ENCODE data around the gene MATCAP1. TPM values are rescaled to one million over a fixed set of nuclear protein-coding genes. Genes with fewer than 3 reads are reported as not detected.
A peak's percentile ranks its signal among the peaks of the same experiment; 100 is the strongest.

The MATCAP1 gene
- total and polyA plus RNA-seq, 2 of the 4 experiments (the other 2 are of a cell fraction), result 8.2 to 43.9 TPM

DNA sequence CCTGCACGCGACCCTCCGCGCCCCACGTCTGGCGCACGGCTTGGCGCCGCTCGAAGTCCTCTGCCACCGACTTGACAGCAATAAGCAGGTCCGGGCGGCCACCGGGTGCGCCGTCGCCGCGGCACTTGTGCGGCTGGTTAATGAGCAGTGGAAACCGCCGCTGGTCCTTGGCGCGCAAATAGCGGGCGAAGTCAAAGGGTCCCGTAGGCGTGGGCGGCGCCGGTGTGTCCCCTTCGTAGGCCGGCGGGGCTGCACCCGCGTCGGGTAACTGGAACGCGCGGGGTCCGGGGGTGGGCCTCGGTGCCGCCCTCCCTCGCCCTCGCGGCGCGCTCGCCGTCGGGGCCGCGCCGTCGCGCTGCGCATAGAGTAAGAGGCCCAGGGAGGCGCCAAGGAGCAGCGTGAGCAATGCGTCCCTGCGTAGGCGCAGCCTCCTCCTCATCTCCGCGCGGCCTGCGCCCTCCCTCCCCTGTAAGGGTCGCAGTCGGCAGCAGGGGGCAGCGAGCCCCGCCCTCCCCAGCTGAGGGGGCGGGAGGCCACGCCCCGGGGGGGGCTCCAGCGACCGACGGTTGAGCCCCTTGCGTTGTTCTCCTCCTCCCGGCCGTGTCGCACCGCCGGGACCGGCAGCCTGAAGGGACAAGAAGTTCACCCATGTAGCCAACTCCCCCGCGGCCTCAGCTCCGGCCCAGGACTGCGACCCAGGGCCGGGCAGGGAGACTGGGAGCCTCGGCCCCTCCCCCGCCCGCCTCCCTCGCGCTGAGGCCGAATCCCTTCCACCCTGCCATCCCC lies 33.5 kb downstream of the MATCAP1 start:
- ChIA-PET CTCF (interaction anchor here (0.7 to 1.0 kb wide), 4 partner anchors 10 to 46 kb away, joined by 3 to 4 read pairs (median 3); no protein-coding TSS in a partner anchor), POLR2A (ENCODE audit: unreplicated experiment) (no interaction called here)
- Histone ChIP-seq H2BK120ac (ENCODE audit: low read depth, low read length) (peak overlapping the region; percentile 82; the same call in 1 of the 2 replicates), H2BK15ac (ENCODE audit: low read depth, low read length) (no peak overlapping the region; the same call in 2 of the 3 replicates), H3K18ac (ENCODE audit: low read depth, low read length) (peak overlapping the region; percentile 66; the same call in 1 of the 2 replicates), H4K91ac (ENCODE audit: insufficient read depth, low read depth, low read length) (peak overlapping the region; percentile 71), H3K9me1 (ENCODE audit: insufficient read depth, low read length) (peaks cover 4% of the 10 kb centered on the region; the same call in 1 of the 2 replicates), H3K27ac (ENCODE audit: insufficient read depth, low read length) (peak overlapping the region; percentile 92), H3K9me3 (ENCODE audit: control insufficient read depth, insufficient read depth, low read length) (no peaks in the 10 kb centered on the region), H3K14ac (replicated peaks; ENCODE audit: low read depth, low read length) (peak overlapping the region; percentile 84), H3K27me3 (ENCODE audit: control insufficient read depth, insufficient read depth, low read length) (no peaks in the 10 kb centered on the region), H2BK5ac (ENCODE audit: low read depth, low read length, poor library complexity, severe bottlenecking) (peak overlapping the region; percentile 87), H4K8ac (ENCODE audit: low read depth in 2 of 2, low read length in 2 of 2) (peak overlapping the region; percentile 72 to 97), H3K36me3 (ENCODE audit: control insufficient read depth, insufficient read depth, low read length) (peaks cover 38% of the 10 kb centered on the region), H3K79me1 (ENCODE audit: low read depth in 1 of 2, low read length in 2 of 2) (peaks cover 0 to 30% of the 10 kb centered on the region in 2 experiments; a peak in 2 of 4 replicates), H2BK20ac (ENCODE audit: low read depth, low read length) (no peak overlapping the region), H3K56ac (ENCODE audit: extremely low read depth, insufficient read depth, low read length) (peak overlapping the region; percentile 88; the same call in 1 of the 2 replicates), H2AK9ac (replicated peaks; ENCODE audit: low read depth, low read length, poor library complexity) (peak overlapping the region; percentile 95), H2AFZ (replicated peaks; ENCODE audit: low read length, poor library complexity) (peak overlapping the region; percentile 99), H3K4me3 (ENCODE audit: insufficient read depth, low read depth, low read length) (peak overlapping the region; percentile 76), H2AK5ac (ENCODE audit: low read depth, low read length) (peak overlapping the region; percentile 65; the same call in 1 of the 2 replicates), H3K4ac (ENCODE audit: low read depth, low read length) (peak overlapping the region; percentile 87), H3K4me2 (ENCODE audit: low read depth, low read length) (peak overlapping the region; percentile 84), H3K9ac (ENCODE audit: low read depth, low read length) (peak overlapping the region; percentile 64), H4K20me1 (ENCODE audit: insufficient read depth, low read length) (peaks cover 13% of the 10 kb centered on the region), H3K23ac (ENCODE audit: low read depth, low read length) (0 out of 2 replicates have a peak overlapping the region, but pooled peaks have one; percentile 54), H4K5ac (ENCODE audit: low read depth, low read length) (peak overlapping the region; percentile 59), H3K4me1 (ENCODE audit: control insufficient read depth, insufficient read depth, low read length) (peaks cover 6% of the 10 kb centered on the region; the same call in 1 of the 2 replicates)
- TF ChIP-seq MAZ (IDR thresholded peaks at IDR 0.05; ENCODE audit: borderline replicate concordance, low read depth, low read length) (peak; percentile 42; the same call in 1 of the 2 replicates), RAD21 (IDR thresholded peaks at IDR 0.05; ENCODE audit: low read length) (no peak)
- BruUV-seq (replicated peaks), result no TSS peak
- in situ Hi-C loops (cut with MboI; ENCODE audit: low sequenced_read_pairs) (no loop called here), dilution Hi-C loops (cut with HindIII; ENCODE audit: low sequenced_read_pairs, unreplicated experiment) (no loop called here), intact Hi-C loops (cut with micrococcal nuclease) (loop anchor here (2.0 to 10.0 kb wide), 2 partner anchors 131 to 255 kb away; no protein-coding TSS in a partner anchor)
- 26% methylated on average over 27 of the region's 94 CpGs; no CpG with 5 or more reads in 1 of the 2 experiments for WGBS, 2 experiments (ENCODE audit: extremely low coverage in 2 of 2, insufficient read length in 1 of 2)
- ATAC-seq (ENCODE audit: low read depth) (peak; percentile 61), DNase-seq (peak; percentile 55)

Measured in IMR-90 (cell line).